Parathyroid adenoma (tissue), 2 donors: Measurements from ENCODE around the gene C18orf54.

Experiments used
- H2AFZ ChIP-seq: fragments of 300-600 bp; sonication (generic); one replicate; pipeline ENCODE4 v1.7.0; 2017; ENCODE audit warnings: antibody characterized with exemption, mild to moderate bottlenecking
- H3K27ac ChIP-seq: fragments of 300-600 bp; sonication (generic); one replicate; pipeline ENCODE4 v1.7.0; 2017
- H3K27me3 ChIP-seq: fragments of 300-600 bp; sonication (generic); one replicate; pipeline ENCODE4 v1.7.0; 2017; ENCODE audit warnings: low read length; ENCODE audit not compliant: control insufficient read depth, insufficient read depth
- H3K36me3 ChIP-seq: fragments of 300-600 bp; sonication (generic); one replicate; pipeline ENCODE4 v1.7.0; 2017; ENCODE audit warnings: low read length; ENCODE audit not compliant: control insufficient read depth, insufficient read depth
- H3K4me1 ChIP-seq: fragments of 300-600 bp; sonication (generic); one replicate; pipeline ENCODE4 v1.7.0; 2017; ENCODE audit warnings: control low read depth
- H3K4me2 ChIP-seq: fragments of 300-600 bp; sonication (generic); one replicate; pipeline ENCODE4 v1.7.0; 2017; ENCODE audit warnings: low read length
- H3K4me3 ChIP-seq: fragments of 300-600 bp; sonication (generic); one replicate; pipeline ENCODE4 v1.7.0; 2017; ENCODE audit warnings: low read depth, low read length
- H3K79me2 ChIP-seq: fragments of 300-600 bp; sonication (generic); one replicate; pipeline ENCODE4 v1.7.0; 2017; ENCODE audit warnings: control low read depth
- H3K9ac ChIP-seq: fragments of 300-600 bp; sonication (generic); one replicate; pipeline ENCODE4 v1.7.0; 2017; ENCODE audit warnings: mild to moderate bottlenecking
- H3K9me3 ChIP-seq: fragments of 300-600 bp; sonication (generic); one replicate; pipeline ENCODE4 v1.7.0; 2017; ENCODE audit warnings: low read length; ENCODE audit not compliant: control insufficient read depth
- TF ChIP-seq, protein P1 (sequence below): fragments of 300-600 bp; sonication (generic); IDR thresholded peaks from one replicate; pipeline ENCODE4 v1.7.0; 2017; ENCODE audit warnings: antibody characterized with exemption, mild to moderate bottlenecking
- donor health status: primary hyperparathyroidism.

The C18orf54 gene

DNA sequence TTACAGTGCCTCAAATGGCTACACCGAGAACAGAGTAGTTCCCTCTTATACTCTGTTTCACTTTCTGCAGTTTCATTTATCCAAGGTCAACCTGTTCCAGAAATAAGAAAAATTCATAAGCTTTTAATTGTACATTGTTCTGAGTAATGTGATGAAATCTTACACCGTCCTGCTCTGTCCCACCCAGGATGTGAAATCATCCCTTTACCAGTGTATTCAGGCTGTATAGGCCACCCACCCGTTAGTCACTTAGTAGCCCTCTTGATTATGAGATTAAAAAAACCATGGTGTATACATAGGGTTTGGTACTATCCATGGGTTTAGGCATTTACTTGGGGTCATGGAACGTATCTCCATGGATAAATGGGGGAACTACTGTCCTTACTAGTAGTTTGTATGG lies 29.9 kb upstream of the C18orf54 start:
- H3K36me3 ChIP-seq: no peaks in the 10 kb centered on the region
- H3K27me3 ChIP-seq: no peaks in the 10 kb centered on the region
- no peaks in the 10 kb centered on the region for H3K79me2 ChIP-seq
- no peaks in the 10 kb centered on the region for H3K9me3 ChIP-seq
- H3K9ac ChIP-seq: no peak overlapping the region
- H3K27ac ChIP-seq: no peak overlapping the region
- H2AFZ ChIP-seq: no peak overlapping the region
- H3K4me2 ChIP-seq: no peak overlapping the region
- TF ChIP-seq, protein P1, sequence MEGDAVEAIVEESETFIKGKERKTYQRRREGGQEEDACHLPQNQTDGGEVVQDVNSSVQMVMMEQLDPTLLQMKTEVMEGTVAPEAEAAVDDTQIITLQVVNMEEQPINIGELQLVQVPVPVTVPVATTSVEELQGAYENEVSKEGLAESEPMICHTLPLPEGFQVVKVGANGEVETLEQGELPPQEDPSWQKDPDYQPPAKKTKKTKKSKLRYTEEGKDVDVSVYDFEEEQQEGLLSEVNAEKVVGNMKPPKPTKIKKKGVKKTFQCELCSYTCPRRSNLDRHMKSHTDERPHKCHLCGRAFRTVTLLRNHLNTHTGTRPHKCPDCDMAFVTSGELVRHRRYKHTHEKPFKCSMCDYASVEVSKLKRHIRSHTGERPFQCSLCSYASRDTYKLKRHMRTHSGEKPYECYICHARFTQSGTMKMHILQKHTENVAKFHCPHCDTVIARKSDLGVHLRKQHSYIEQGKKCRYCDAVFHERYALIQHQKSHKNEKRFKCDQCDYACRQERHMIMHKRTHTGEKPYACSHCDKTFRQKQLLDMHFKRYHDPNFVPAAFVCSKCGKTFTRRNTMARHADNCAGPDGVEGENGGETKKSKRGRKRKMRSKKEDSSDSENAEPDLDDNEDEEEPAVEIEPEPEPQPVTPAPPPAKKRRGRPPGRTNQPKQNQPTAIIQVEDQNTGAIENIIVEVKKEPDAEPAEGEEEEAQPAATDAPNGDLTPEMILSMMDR: no peak
- no peaks in the 10 kb centered on the region for H3K4me1 ChIP-seq
- no peak overlapping the region for H3K4me3 ChIP-seq

DNA sequence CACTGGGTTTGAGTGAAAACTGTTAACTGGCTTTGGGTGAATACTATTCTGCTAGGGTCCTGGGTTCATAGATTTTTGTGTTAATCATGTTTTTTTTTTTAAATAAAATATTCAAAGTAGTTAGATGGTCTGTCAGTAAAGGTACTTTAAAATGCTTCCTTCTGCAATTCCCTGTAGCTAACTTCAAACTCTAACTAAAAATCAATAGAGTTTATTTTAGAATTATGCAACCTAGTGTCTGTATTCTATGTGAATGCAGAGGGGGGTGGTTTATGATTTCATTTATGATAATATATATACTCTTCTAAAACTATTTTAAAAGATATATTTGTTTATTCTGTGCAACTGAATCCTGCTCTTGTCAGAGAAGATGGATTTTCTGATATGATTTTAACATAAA lies 27.9 kb upstream of the C18orf54 start:
- Histone ChIP-seq H3K9ac (no peak overlapping the region), H2AFZ (no peak overlapping the region), H3K36me3 (no peaks in the 10 kb centered on the region), H3K4me1 (no peaks in the 10 kb centered on the region), H3K4me3 (no peak overlapping the region), H3K4me2 (no peak overlapping the region), H3K79me2 (no peaks in the 10 kb centered on the region), H3K27me3 (no peaks in the 10 kb centered on the region), H3K9me3 (no peaks in the 10 kb centered on the region), H3K27ac (no peak overlapping the region)
- TF ChIP-seq, protein P1: no peak

DNA sequence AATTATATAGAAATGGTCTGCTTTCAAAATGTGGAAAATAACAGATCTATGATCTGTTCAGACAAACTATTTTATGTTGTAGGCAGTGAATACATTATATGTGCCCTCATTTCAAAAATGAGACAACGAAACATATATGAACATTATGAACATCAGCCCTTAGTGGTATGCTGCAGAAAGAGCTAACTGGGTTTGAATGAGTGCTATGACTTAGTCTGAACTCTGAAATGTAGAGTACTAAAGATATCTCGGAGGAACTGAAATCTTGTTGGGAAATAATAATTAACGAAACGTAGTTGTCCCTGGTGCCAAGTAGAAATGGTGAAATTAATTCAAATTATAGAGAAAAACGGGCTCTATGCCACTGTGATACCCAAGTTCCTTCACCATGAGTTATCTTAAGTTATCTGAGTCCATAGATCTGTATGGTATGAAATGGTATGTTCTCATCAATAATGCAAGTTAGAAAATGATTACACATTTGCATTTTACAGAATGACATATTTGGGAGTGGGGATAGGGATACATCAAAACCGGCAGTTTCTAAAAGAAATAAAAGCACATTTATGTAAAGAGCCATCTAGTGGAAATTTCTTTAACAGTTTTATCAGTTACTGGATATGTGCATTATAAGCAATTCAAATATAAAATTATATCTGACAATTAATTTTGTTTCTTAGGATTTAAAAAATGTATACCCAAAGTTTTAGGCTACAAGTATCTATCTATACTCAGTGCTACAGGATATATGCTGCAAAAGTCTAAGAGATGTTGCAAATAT lies 26.7 kb upstream of the C18orf54 start:
- Histone ChIP-seq H3K4me2 (no peak overlapping the region), H3K79me2 (no peaks in the 10 kb centered on the region), H3K36me3 (no peaks in the 10 kb centered on the region), H3K9ac (no peak overlapping the region), H3K27me3 (no peaks in the 10 kb centered on the region), H3K4me1 (no peaks in the 10 kb centered on the region), H3K9me3 (no peaks in the 10 kb centered on the region), H2AFZ (no peak overlapping the region), H3K27ac (no peak overlapping the region), H3K4me3 (no peak overlapping the region)
- TF ChIP-seq, protein P1: no peak

DNA sequence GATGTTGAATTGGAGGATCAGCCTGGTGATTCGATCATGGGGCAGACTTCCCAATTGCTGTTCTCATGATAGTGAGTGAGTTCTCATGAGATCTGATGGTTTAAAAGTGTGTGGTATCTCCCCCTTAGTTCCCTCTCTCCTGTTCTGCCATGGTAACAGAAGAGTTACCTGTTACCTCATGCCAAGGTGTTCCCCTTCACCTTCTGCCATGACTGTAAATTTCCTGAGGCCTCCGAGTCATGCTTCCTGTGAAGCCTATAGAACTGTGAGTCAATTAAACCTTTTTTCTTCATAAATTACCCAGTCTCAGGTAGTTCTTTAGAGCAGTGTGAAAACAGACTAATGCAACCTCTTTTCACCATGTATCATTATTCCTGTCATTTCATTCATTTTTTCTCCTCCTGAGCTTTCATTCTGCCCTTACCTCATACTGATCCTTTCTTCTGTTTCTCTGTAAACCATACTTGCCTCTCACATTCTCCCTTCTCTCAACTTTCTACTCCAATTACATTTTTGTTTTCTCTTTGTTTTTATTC lies 22.0 kb upstream of the C18orf54 start:
- no peaks in the 10 kb centered on the region for H3K27me3 ChIP-seq
- no peak overlapping the region for H3K4me2 ChIP-seq
- no peak overlapping the region for H2AFZ ChIP-seq
- H3K27ac ChIP-seq: no peak overlapping the region
- H3K79me2 ChIP-seq: no peaks in the 10 kb centered on the region
- no peaks in the 10 kb centered on the region for H3K4me1 ChIP-seq
- TF ChIP-seq, protein P1: no peak
- H3K36me3 ChIP-seq: no peaks in the 10 kb centered on the region
- no peak overlapping the region for H3K4me3 ChIP-seq
- no peaks in the 10 kb centered on the region for H3K9me3 ChIP-seq
- no peak overlapping the region for H3K9ac ChIP-seq

DNA sequence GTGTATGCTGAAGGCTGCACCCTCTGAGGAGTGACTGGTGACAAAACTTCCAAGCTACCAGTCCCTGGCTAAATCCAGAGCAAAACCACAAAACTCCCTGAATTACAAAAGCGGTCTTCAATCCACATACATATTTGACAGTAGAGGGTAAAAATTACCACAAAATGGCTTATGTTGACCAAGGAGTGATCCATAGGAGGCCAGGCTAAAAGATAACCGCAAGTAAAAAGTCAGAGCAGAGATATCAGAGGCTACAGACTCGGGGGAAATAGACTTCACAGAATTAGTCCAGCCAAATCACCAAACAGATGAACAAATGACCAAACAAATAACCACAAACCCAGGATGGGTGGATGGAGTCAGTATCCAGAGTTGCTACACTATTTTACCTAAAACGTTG lies 19.5 kb upstream of the C18orf54 start:
- Histone ChIP-seq H3K79me2 (no peaks in the 10 kb centered on the region), H2AFZ (no peak overlapping the region), H3K9me3 (no peaks in the 10 kb centered on the region), H3K4me1 (no peaks in the 10 kb centered on the region), H3K9ac (no peak overlapping the region), H3K27me3 (no peaks in the 10 kb centered on the region), H3K4me2 (no peak overlapping the region), H3K27ac (no peak overlapping the region), H3K36me3 (no peaks in the 10 kb centered on the region), H3K4me3 (no peak overlapping the region)
- TF ChIP-seq, protein P1: no peak
